Motor neuron (in vitro differentiated cells): Measurements from ENCODE around the gene OR4D5. TPM values are rescaled to one million over a fixed set of nuclear protein-coding genes. Genes with fewer than 3 reads are reported as not detected.

ENCODE experiments used
- ATAC-seq, 8 experiments: fragments of 200-7000 bp; cut with Tn5 transposase; replicated peaks in 6 of 8; 2 replicates each; pipeline ENCODE4 v1.8.0; 2021; ENCODE audit warnings: mild to moderate bottlenecking in 8 of 8, moderate library complexity in 8 of 8
- H3K27ac ChIP-seq, 2 donors: fragments of 250-450 bp; sonication (Bioruptor Pico); 2 replicates each; pipeline ENCODE4 v1.9.0; 2021; ENCODE audit warnings: antibody characterized with exemption in 2 of 2, mild to moderate bottlenecking in 2 of 2, moderate library complexity in 1 of 2
- H3K4me1 ChIP-seq, 2 donors: fragments of 250-450 bp; sonication (Bioruptor Pico); replicated peaks in 1 of 2; 2 replicates each; pipeline ENCODE4 v1.6.1; 2021; ENCODE audit warnings: antibody characterized with exemption in 2 of 2, mild to moderate bottlenecking in 2 of 2, moderate library complexity in 1 of 2
- H3K4me3 ChIP-seq, 5 donors: fragments of 250-450 bp; sonication (Bioruptor Pico); 2 replicates each; pipeline ENCODE4 v1.9.0; 2021; ENCODE audit warnings: antibody characterized with exemption in 5 of 5, mild to moderate bottlenecking in 5 of 5, moderate library complexity in 4 of 5
- WGBS, 10 experiments: fragments of 450-650 bp; shearing (Covaris generic); methylation state at CpG; one replicate each; pipeline ENCODE4 v1.0.0; 2022; 5-methylcytosine and 5-hydroxymethylcytosine counted together
- in situ Hi-C, 9 experiments: fragments of 400-800 bp; cut with MboI; loops; one replicate each; pipeline ENCODE4 v1.15.0; 2021; ENCODE audit warnings: low sequenced_read_pairs in 9 of 9, low pct_unique_long_range_greater_than_20kb in 2 of 9; ENCODE audit not compliant: unreplicated experiment in 9 of 9
- total RNA-seq, 8 experiments: library from RNA; unstranded; fragments of 300-600 nt; gene quantifications; 2 replicates each; pipeline versions ENCODE4 v1.2.3 to v1.2.4, GENCODE V29; 2022

OR4D5 gene
- total RNA-seq, result not detected

DNA sequence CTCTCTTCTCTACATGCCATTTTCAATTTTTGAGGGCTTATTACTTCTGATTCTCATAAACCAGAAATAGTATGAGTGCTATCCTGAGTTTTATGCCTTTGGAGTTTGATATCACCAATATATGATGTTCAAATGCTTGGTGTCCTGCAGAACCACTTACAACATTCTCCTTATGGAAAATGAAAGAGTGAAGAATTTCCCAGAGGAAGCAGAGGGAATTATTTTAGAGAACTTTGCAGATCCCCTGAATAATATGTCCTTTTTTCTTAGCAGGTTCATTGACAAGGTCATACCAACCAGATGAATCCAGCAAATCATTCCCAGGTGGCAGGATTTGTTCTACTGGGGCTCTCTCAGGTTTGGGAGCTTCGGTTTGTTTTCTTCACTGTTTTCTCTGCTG lies at the start of gene OR4D5:
Gene OR4D5 (plus strand): TSS at position 301 of the 400 bp plus-strand sequence. CDS start 0 bp downstream, at position 301.
- Histone ChIP-seq H3K27ac (no peak within 1 kb of the TSS), H3K4me3 (no peak within 1 kb of the TSS), H3K4me1 (no peaks in the 10 kb centered on the region)
- WGBS, 10 experiments, result 0 to 100% (median 40%) methylated on average over 1 of the region's 1 CpG; no CpG with 5 or more reads in 5 of the 10 experiments
- ATAC-seq, result no peak
- in situ Hi-C loops, result loop anchor here in 1 of 9 experiments (25.0 kb wide), 2 partner anchors 102 to 177 kb away; partner anchors contain the start of gene OR6X1

DNA sequence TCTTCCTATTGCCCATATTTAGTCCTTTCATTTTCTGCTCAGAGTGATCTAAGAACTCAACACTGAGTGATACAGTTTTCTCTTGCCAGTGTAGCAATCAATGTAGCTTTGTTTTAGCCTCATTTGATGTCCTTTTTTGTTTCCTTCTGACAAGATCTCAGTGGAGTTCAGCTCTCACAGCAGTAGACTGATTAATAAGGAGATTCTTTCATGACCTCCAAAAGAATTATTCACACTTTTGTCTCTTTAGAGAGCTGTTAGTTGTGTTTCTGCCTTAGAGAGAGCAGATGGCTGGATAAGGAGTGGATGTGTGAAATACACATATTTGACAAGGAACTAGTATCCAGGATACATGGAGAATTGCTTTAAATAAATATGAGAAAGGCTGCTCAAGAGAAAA lies 47.4 kb upstream of the OR4D5 start:
- in situ Hi-C loops, result no loop called here
- Histone ChIP-seq H3K4me1 (peaks cover 0 to 2% of the 10 kb centered on the region in 2 donors), H3K27ac (no peak overlapping the region), H3K4me3 (no peak overlapping the region)
- ATAC-seq, result peak in 2 of 8 experiments; percentile 22 to 82

DNA sequence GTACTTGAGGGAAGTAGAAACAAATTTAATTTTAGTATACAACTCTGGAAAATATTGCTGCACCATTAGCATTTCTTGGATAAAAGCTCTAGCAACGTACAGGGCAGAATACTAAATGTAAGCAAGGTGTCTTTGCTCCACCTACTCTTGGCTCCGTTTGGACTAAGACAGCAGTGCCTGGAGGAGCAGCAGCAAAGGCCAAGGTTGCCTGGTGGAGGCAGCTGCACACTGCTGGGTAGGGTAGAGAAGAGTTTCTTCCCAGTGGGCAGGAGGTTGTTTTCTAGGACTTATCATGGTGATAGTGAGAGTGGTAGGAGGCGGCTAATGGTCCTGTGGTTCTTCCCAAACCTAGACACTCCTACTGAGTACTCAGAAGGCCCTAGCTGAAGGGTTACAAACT lies 39.6 kb upstream of the OR4D5 start:
- 0 to 81% (median 60%) methylated on average over 1 to 3 of the region's 3 CpGs; no CpG with 5 or more reads in 2 of the 10 experiments for WGBS, 10 experiments
- Histone ChIP-seq H3K27ac (no peak overlapping the region), H3K4me1 (no peaks in the 10 kb centered on the region), H3K4me3 (no peak overlapping the region)
- ATAC-seq, result no peak
- in situ Hi-C loops, result no loop called here

DNA sequence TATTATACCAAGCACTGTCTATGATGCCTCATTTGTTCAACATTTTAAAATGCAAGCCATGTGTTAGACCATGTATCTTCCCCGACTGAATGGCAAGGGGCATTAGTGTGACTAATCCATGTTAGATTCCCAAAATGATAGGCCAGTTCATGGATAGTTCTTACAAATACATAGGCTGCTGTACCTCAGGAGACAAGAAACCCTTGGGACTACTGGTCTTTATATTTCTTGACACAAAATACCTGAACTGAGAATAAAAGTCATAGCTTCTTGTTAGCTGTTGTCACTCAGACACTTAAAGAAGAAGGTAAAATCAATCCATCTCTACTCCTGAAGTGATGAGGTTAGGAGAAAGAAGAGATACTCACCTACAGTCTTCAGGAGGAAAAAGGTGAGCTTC lies 37.5 kb upstream of the OR4D5 start, which contains the start of gene OR8D4:
Gene OR8D4 (plus strand): TSS at position 301 of the 400 bp plus-strand sequence. CDS start 4,265 bp downstream, outside the sequence.
- no peak within 1 kb of the TSS for H3K27ac ChIP-seq
- H3K4me1 ChIP-seq, result no peaks in the 10 kb centered on the region
- in situ Hi-C loops, result no loop called here
- no peak for ATAC-seq
- 0 to 100% (median 80%) methylated on average over 1 of the region's 1 CpG for WGBS, 10 experiments
- no peak within 1 kb of the TSS for H3K4me3 ChIP-seq

DNA sequence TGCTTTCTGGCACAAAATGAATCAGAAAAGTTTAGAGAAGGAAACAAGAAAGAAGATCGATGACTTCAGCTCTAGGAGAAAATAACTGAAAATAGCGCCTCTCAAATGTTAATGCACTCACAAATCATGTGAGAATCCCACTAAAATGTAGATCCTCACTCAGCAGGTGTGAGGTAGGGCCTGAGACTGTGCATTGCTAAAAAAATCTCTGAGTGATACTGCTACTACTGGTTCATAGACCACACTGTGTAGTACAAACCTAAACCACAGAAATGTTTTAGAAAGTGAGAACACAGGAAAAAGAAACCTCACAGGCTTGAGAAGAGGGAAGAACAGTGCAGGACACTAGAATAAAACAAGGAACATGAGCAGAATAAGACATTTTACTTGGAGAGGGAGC lies 35.5 kb upstream of the OR4D5 start:
- Histone ChIP-seq H3K27ac (no peak overlapping the region), H3K4me3 (no peak overlapping the region), H3K4me1 (no peaks in the 10 kb centered on the region)
- ATAC-seq, result no peak
- in situ Hi-C loops, result no loop called here
- 0 to 100% (median 85%) methylated on average over 1 to 2 of the region's 2 CpGs; no CpG with 5 or more reads in 1 of the 10 experiments for WGBS, 10 experiments

DNA sequence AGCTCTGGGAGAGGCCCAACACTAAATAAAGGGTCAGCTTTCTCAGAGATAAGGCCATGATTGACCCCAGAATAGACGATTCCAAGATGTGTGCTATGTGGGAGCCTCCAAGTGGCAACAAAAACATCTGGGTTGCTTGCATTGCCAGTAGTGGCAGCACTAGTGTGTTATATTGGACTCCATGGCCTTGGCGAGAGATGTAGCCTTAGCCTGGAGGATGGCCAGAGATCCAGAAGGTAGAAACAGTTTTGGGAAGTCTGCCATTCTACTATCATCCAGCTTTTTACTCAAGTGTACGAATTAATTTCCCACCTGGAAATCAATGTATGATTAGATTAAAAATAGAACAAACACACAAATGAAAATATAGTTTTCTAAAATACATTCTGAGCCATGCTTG lies 34.5 kb upstream of the OR4D5 start:
- ATAC-seq, result no peak
- in situ Hi-C loops, result no loop called here
- no peak overlapping the region for H3K27ac ChIP-seq
- H3K4me1 ChIP-seq, result no peaks in the 10 kb centered on the region
- H3K4me3 ChIP-seq, result no peak overlapping the region
- WGBS, 10 experiments, result 8 to 100% (median 79%) methylated on average over 1 to 3 of the region's 3 CpGs; no CpG with 5 or more reads in 3 of the 10 experiments

DNA sequence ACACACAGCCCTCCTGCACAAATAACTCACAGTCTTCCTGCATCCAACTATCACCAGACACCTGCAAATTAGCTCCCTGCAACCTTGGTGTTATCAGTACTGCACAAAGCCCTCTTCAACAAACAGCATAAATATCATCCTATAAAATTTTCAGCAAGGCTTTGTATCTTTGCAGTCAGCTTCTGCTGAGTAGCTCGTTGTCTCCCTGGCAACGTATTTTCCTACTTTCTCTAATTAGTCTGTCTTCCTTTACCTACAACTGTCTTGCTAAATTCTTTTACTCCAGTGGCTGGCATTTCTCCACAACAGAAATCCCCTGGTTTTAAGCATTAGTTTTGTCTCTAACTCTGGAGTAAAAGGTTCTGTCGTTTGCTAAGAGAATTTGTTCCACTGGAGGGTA lies 33.6 kb upstream of the OR4D5 start:
- ATAC-seq, result no peak
- WGBS, 10 experiments, result 0 to 83% (median 53%) methylated on average over 2 to 3 of the region's 3 CpGs; no CpG with 5 or more reads in 2 of the 10 experiments
- Histone ChIP-seq H3K4me3 (no peak overlapping the region), H3K4me1 (no peaks in the 10 kb centered on the region), H3K27ac (no peak overlapping the region)
- in situ Hi-C loops, result no loop called here

DNA sequence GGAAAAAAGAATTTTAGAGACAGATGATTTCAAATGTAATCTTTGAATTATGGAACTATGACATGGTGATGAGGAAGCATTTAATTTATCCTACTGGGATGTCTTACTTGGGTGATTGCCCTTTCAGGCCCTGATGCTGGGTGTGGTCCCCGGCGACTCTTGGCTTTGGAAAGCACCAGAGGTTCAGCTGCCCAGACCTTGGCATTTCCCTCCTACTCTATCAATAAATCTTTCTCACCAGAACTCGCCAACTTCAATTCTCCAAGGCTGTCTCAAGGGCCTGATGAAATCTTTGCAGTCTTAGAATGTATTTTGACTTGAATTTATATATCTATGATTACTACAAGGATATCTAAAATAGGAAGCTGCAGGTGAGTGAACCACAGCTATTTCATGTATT lies 18.5 kb upstream of the OR4D5 start:
- WGBS, 10 experiments, result 6 to 100% (median 79%) methylated on average over 1 to 3 of the region's 3 CpGs; no CpG with 5 or more reads in 3 of the 10 experiments
- Histone ChIP-seq H3K4me1 (no peaks in the 10 kb centered on the region), H3K27ac (no peak overlapping the region), H3K4me3 (no peak overlapping the region)
- in situ Hi-C loops, result no loop called here
- ATAC-seq, result no peak

DNA sequence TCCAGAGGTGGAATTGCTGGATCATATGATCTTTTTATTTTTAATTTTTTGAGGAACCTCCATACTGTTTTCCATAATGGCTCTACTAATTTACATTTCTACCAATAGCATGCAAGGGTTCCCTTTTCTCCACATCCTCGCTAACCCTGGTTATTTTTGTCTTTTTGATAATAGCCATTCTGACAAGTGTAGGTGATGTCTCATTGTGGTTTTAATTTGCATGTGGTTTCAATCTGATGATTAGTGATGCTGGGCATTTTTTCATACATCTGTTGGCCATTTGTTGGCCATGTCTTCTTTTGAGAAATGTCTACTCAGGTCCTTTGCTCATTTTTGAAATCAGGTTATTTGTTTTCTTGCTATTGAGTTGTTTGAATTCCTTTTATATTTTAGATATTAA lies 15.4 kb upstream of the OR4D5 start:
- 0 to 89% (median 82%) methylated on average over 1 of the region's 1 CpG for WGBS, 10 experiments
- H3K27ac ChIP-seq, result no peak overlapping the region
- no peak overlapping the region for H3K4me3 ChIP-seq
- in situ Hi-C loops, result no loop called here
- ATAC-seq, result no peak
- no peaks in the 10 kb centered on the region for H3K4me1 ChIP-seq

DNA sequence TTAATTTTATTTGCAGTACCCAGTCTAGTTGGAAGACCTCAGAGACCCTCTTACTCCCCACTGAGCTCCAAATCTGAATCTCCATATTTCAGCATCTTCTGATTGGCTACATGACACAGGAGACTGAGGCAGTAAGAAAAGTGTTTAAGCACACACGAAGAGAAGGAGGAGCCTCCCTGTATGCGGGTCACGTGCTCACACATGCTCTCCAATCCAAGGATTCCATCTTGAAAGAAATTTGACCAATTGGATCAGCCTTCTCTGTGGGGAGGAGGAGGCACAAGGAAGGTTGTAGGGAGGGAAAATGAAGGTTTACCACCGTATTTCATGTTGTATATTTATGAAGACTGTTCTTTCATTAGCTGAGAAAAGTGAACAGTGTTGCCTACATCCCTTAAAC lies 3.0 kb downstream of the OR4D5 start:
- Histone ChIP-seq H3K4me3 (no peak overlapping the region), H3K4me1 (no peaks in the 10 kb centered on the region), H3K27ac (no peak overlapping the region)
- in situ Hi-C loops, result loop anchor here in 1 of 9 experiments (25.0 kb wide), 2 partner anchors 105 to 180 kb away; partner anchors contain the start of gene OR6X1
- ATAC-seq, result no peak
- 0 to 93% (median 76%) methylated on average over 1 to 4 of the region's 4 CpGs for WGBS, 10 experiments

DNA sequence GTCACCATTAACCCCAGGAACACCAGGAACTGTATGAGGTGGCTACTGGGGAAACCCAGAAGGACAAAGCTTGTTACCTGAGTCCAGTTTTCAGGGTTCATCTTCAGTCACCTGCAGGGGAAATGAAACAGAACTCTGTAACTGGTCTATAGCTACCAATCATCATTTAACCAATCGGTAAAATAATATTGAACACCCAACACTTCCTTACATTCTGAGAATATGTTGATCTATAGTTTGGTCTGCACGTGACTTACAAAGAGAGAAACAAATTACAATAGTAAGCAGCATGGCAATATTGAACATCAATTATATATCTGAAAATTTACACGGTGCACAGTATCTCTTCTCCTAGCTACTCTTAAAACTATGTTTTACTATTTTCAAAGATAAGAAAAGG lies 4.3 kb downstream of the OR4D5 start, which contains the start of gene OR6T1:
Gene OR6T1 (minus strand): TSS at position 101 of the 400 bp plus-strand sequence. CDS start 0 bp downstream, at position 101.
- in situ Hi-C loops, result loop anchor here in 1 of 9 experiments (25.0 kb wide), 2 partner anchors 106 to 181 kb away; partner anchors contain the start of gene OR6X1
- Histone ChIP-seq H3K27ac (no peak within 1 kb of the TSS), H3K4me3 (no peak within 1 kb of the TSS), H3K4me1 (no peaks in the 10 kb centered on the region)
- no peak for ATAC-seq
- WGBS, 10 experiments, result 0 to 100% (median 63%) methylated on average over 1 to 3 of the region's 3 CpGs

DNA sequence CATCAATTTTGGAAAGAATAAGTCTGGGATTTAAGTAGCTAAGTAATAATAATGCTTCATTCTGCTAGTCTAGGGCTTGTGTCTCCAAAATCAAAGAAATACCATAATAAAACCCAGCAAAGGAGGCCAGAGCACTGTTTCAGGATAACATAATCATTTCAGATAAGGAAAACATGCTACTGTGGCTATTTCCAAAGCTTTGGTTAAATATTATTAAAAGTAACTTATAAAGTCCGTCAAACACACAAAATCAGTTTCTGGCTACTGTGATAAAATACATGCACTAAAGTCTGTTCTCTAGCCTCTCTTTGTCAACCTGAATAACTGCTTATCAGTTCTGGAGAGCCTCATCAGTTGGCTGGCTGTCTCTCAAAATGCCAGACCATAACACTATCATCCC lies 5.7 kb downstream of the OR4D5 start:
- Histone ChIP-seq H3K4me3 (no peak overlapping the region), H3K4me1 (no peaks in the 10 kb centered on the region), H3K27ac (no peak overlapping the region)
- in situ Hi-C loops, result loop anchor here in 1 of 9 experiments (25.0 kb wide), 2 partner anchors 108 to 183 kb away; partner anchors contain the start of gene OR6X1
- WGBS, 10 experiments, result 0 to 100% (median 57%) methylated on average over 1 of the region's 1 CpG; no CpG with 5 or more reads in 2 of the 10 experiments
- no peak for ATAC-seq

DNA sequence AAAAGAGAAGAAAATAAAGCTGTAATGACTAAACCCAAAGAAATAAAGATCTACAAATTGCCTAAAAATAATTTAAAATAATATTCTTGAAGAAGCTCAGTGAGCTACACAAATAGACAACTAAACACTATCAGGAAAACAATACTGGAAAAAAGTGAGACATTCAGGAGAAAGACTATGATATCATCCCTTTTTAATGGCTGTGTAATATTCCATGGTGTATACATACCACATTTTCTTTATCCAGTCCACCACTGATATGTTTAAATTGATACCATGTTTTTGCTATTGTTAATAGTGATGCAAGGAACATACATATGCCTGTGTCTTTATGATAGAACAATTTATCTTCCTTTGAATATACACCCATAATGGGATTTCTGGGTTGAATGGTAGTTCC lies 17.3 kb downstream of the OR4D5 start:
- H3K4me3 ChIP-seq, result no peak overlapping the region
- H3K27ac ChIP-seq, result no peak overlapping the region
- no peaks in the 10 kb centered on the region for H3K4me1 ChIP-seq
- in situ Hi-C loops, result no loop called here
- ATAC-seq, result no peak

DNA sequence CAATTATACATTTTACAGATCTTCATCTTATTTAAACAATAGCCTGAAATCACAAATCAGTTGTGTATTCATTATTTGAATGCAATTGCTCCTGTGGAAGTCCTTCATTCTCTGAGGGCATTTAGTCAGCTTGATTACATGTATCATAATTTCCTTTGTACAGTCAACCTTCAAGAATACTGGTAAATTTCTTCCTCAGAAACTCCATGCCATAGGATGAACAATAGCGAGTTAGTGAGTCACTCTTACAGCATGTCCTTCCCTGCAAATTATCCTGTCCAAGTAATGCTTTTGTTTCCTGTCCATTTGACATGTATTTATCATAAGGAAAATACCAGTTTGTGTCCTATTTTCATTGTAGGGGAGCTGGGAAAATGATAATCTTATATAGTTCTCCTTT lies 34.4 kb downstream of the OR4D5 start:
- in situ Hi-C loops, result no loop called here
- 0 to 100% (median 83%) methylated on average over 1 of the region's 1 CpG; no CpG with 5 or more reads in 2 of the 10 experiments for WGBS, 10 experiments
- Histone ChIP-seq H3K4me1 (no peaks in the 10 kb centered on the region), H3K27ac (no peak overlapping the region), H3K4me3 (no peak overlapping the region)
- ATAC-seq, result peak in 2 of 8 experiments; percentile 54 to 72
